Upper lobe of left lung (tissue), 6 donors: ENCODE results near the gene YLPM1. TPM values are rescaled to one million over a fixed set of nuclear protein-coding genes. Genes with fewer than 3 reads are reported as not detected.

Experiments
- ATAC-seq, 2 donors: fragments of 200-7000 bp; cut with Tn5 transposase; one replicate each; pipeline ENCODE4 v1.9.1; 2022; ENCODE audit warnings: mild to moderate bottlenecking in 2 of 2, moderate library complexity in 2 of 2; ENCODE audit not compliant: low FRiP score in 2 of 2
- DNase-seq, 2 donors: peaks; one replicate each; pipeline ENCODE4 v3.0.0-alpha.2; 2019 to 2020
- H3K27ac ChIP-seq, 4 donors: fragments of 200-600 bp; sonication (generic); one replicate each; pipeline ENCODE4 v1.5.1; 2016 to 2019
- H3K27me3 ChIP-seq, 4 donors: fragments of 200-600 bp; sonication (generic); one replicate each; pipeline ENCODE4 v1.5.1; 2017 to 2019
- H3K36me3 ChIP-seq, 4 donors: fragments of 200-600 bp; sonication (generic); one replicate each; pipeline ENCODE4 v1.5.1; 2016 to 2019
- H3K4me1 ChIP-seq, 4 donors: fragments of 200-600 bp; sonication (generic); one replicate each; pipeline ENCODE4 v1.5.1; 2018 to 2019
- H3K4me3 ChIP-seq, 4 donors: fragments of 200-600 bp; sonication (generic); one replicate each; pipeline ENCODE4 v1.5.1; 2017 to 2019; ENCODE audit warnings: mild to moderate bottlenecking in 2 of 4, moderate library complexity in 1 of 4
- H3K9me3 ChIP-seq, 4 donors: fragments of 200-600 bp; sonication (generic); one replicate each; pipeline ENCODE4 v1.5.1; 2018 to 2019
- CTCF ChIP-seq, 6 experiments: fragments of 450-650 bp in 4 of 6; fragments of 200-600 bp in 2 of 6; sonication (generic) in 2 of 6; IDR thresholded peaks; one replicate each; pipeline ENCODE4 v1.5.1; 2016 to 2019; ENCODE audit warnings: antibody characterized with exemption in 6 of 6
- EP300 ChIP-seq, 4 donors: sonication (generic); formaldehyde crosslinking; IDR thresholded peaks; one replicate each; pipeline ENCODE4 v1.5.1; 2017; ENCODE audit warnings: antibody characterized with exemption in 4 of 4, control low read depth in 2 of 4
- POLR2A ChIP-seq, 4 donors: fragments of 450-650 bp; IDR thresholded peaks; one replicate each; pipeline ENCODE4 v1.5.1; 2016 to 2017; ENCODE audit warnings: antibody characterized with exemption in 4 of 4, mild to moderate bottlenecking in 2 of 4
- POLR2AphosphoS5 ChIP-seq, 2 donors: sonication (generic); formaldehyde crosslinking; IDR thresholded peaks; one replicate each; pipeline ENCODE4 v1.5.1; 2017; ENCODE audit warnings: antibody characterized with exemption in 2 of 2
- WGBS, 2 donors: methylation state at CpG; one replicate each; pipeline ENCODE4 v1.1.5; 2017 to 2018; 5-methylcytosine and 5-hydroxymethylcytosine counted together
- total RNA-seq, 6 donors: library from RNA; depleted of rRNA in 4 of 6; stranded (reverse); fragments of >200 nt in 4 of 6; gene quantifications; one replicate each; pipeline versions ENCODE4 v1.1.0 to v1.2.1, GENCODE V29; 2016 to 2021
- donor health status: DM: no; HTN: no; CAD: no; lungs with moderate emphysema.
- donor health status: DM: no; HTN: yes; CAD: no; lungs with severe emphysema.

YLPM1 gene
- total RNA-seq, 6 donors from 2014 or later, result 38.8 to 85.9 (median 45.6) TPM

- WGBS, 2 donors, result 59 to 67% methylated on average over 7 to 9 of the region's 9 CpGs
- Histone ChIP-seq H3K4me1 (peaks cover 0 to 18% (median 5%) of the 10 kb centered on the region in 4 donors), H3K4me3 (no peak overlapping the region), H3K36me3 (no peaks in the 10 kb centered on the region), H3K27ac (no peak overlapping the region), H3K9me3 (no peaks in the 10 kb centered on the region), H3K27me3 (no peaks in the 10 kb centered on the region)
- DNase-seq, result peak in 1 of 2 donors; percentile 48
- TF ChIP-seq POLR2AphosphoS5 (IDR thresholded peaks at IDR 0.05), result no peak
- TF ChIP-seq POLR2A (IDR thresholded peaks at IDR 0.05), result no peak
- no peak for TF ChIP-seq EP300 (IDR thresholded peaks at IDR 0.05)
- TF ChIP-seq CTCF (IDR thresholded peaks at IDR 0.05), result no peak
- ATAC-seq, result peak; percentile 64 to 72
These were observed 100.2 kb downstream of the YLPM1 start for GRCh38 chr14:74863274-74863673.

- Histone ChIP-seq H3K4me3 (no peak overlapping the region), H3K27me3 (no peaks in the 10 kb centered on the region), H3K36me3 (no peaks in the 10 kb centered on the region), H3K4me1 (peaks cover 0 to 18% (median 5%) of the 10 kb centered on the region in 4 donors), H3K27ac (peak overlapping the region in 1 of 4 donors; percentile 55), H3K9me3 (no peaks in the 10 kb centered on the region)
- 70 to 77% methylated on average over 9 of the region's 9 CpGs for WGBS, 2 donors
- ATAC-seq, result no peak
- TF ChIP-seq CTCF (IDR thresholded peaks at IDR 0.05) (no peak), EP300 (IDR thresholded peaks at IDR 0.05) (no peak), POLR2A (IDR thresholded peaks at IDR 0.05) (no peak), POLR2AphosphoS5 (IDR thresholded peaks at IDR 0.05) (no peak)
- DNase-seq, result no peak
These were observed 101.1 kb downstream of the YLPM1 start for GRCh38 chr14:74864198-74864597.

- no peak for ATAC-seq
- no peak for DNase-seq
- H3K27me3 ChIP-seq, result no peaks in the 10 kb centered on the region
- WGBS, 2 donors, result 91 to 96% methylated on average over 5 of the region's 5 CpGs
- H3K27ac ChIP-seq, result no peak overlapping the region
- no peaks in the 10 kb centered on the region for H3K9me3 ChIP-seq
- TF ChIP-seq POLR2A (IDR thresholded peaks at IDR 0.05) (no peak), EP300 (IDR thresholded peaks at IDR 0.05) (no peak), POLR2AphosphoS5 (IDR thresholded peaks at IDR 0.05) (no peak), CTCF (IDR thresholded peaks at IDR 0.05) (no peak)
- H3K4me3 ChIP-seq, result no peak overlapping the region
- no peaks in the 10 kb centered on the region for H3K36me3 ChIP-seq
- H3K4me1 ChIP-seq, result peaks cover 0 to 18% (median 5%) of the 10 kb centered on the region in 4 donors
These were observed 102.0 kb downstream of the YLPM1 start for GRCh38 chr14:74865156-74865555.

GRCh38 chr14:74866708-74867389 lies 103.7 kb downstream of the YLPM1 start:
- WGBS, 2 donors, result 82 to 92% methylated on average over 3 of the region's 3 CpGs
- no peak for ATAC-seq
- no peak overlapping the region for H3K27ac ChIP-seq

More at GRCh38 chr14:74866708-74867389, 103.7 kb downstream of the YLPM1 start:
- no peak overlapping the region for H3K4me3 ChIP-seq
- no peaks in the 10 kb centered on the region for H3K27me3 ChIP-seq
- DNase-seq, result no peak
- peaks cover 0 to 10% (median 4%) of the 10 kb centered on the region in 4 donors for H3K4me1 ChIP-seq
- no peaks in the 10 kb centered on the region for H3K36me3 ChIP-seq
- TF ChIP-seq EP300 (IDR thresholded peaks at IDR 0.05) (no peak), CTCF (IDR thresholded peaks at IDR 0.05) (no peak), POLR2A (IDR thresholded peaks at IDR 0.05) (no peak), POLR2AphosphoS5 (IDR thresholded peaks at IDR 0.05) (no peak)
- H3K9me3 ChIP-seq, result no peaks in the 10 kb centered on the region
